Ascending aorta (tissue), 2 donors: ENCODE measurements around the gene SH3PXD2A. TPM values are rescaled to one million over a fixed set of nuclear protein-coding genes. Genes with fewer than 3 reads are reported as not detected.

Experiments used
- DNase-seq, 2 donors: peaks; one replicate each; pipeline ENCODE4 v3.0.0-alpha.2; 2019; ENCODE audit warnings: low spot score in 2 of 2
- H3K27ac ChIP-seq, 2 donors: fragments of 200-600 bp; sonication (generic); one replicate each; pipeline ENCODE4 v1.5.1; 2016 to 2017; ENCODE audit warnings: mild to moderate bottlenecking in 1 of 2
- H3K27me3 ChIP-seq: fragments of 200-600 bp; sonication (generic); one replicate; pipeline ENCODE4 v1.5.1; 2017
- H3K36me3 ChIP-seq, 2 donors: fragments of 200-600 bp; sonication (generic); one replicate each; pipeline ENCODE4 v1.5.1; 2016
- H3K4me1 ChIP-seq, 2 donors: fragments of 200-600 bp; sonication (generic); one replicate each; pipeline ENCODE4 v1.5.1; 2016 to 2017; ENCODE audit warnings: mild to moderate bottlenecking in 1 of 2
- H3K4me3 ChIP-seq, 2 donors: fragments of 200-600 bp; sonication (generic); one replicate each; pipeline ENCODE4 v1.5.1; 2016 to 2017; ENCODE audit warnings: mild to moderate bottlenecking in 1 of 2
- H3K9me3 ChIP-seq, 2 donors: fragments of 200-600 bp; sonication (generic); one replicate each; pipeline ENCODE4 v1.5.1; 2016
- CTCF ChIP-seq, 3 experiments: fragments of 200-600 bp in 2 of 3; fragments of 450-650 bp in 1 of 3; sonication (generic) in 2 of 3; IDR thresholded peaks; one replicate each; pipeline ENCODE4 v1.5.1; 2016 to 2019; ENCODE audit warnings: antibody characterized with exemption in 3 of 3, mild to moderate bottlenecking in 1 of 3, moderate library complexity in 1 of 3
- intact Hi-C: fragments of 100-400 bp; cut with DNase I; formaldehyde crosslinking; loops from one replicate; pipeline ENCODE4 v1.15.1; 2023
- total RNA-seq: library from RNA; depleted of rRNA; stranded (reverse); fragments of >200 nt; gene quantifications from one replicate; pipeline ENCODE4 v1.1.0, GENCODE V29; 2016

The SH3PXD2A gene
- total RNA-seq, 1 donor from 2014 or later = 50.0 TPM

- Histone ChIP-seq H3K36me3 (no peaks in the 10 kb centered on the region), H3K27me3 (no peaks in the 10 kb centered on the region), H3K4me1 (peaks cover 20 to 34% of the 10 kb centered on the region in 2 donors), H3K4me3 (no peak overlapping the region), H3K27ac (peak overlapping the region; percentile 67 to 85), H3K9me3 (no peaks in the 10 kb centered on the region)
- DNase-seq = no peak
- intact Hi-C loops = no loop called here
- no peak for TF ChIP-seq CTCF (IDR thresholded peaks at IDR 0.05)
Observed at GRCh38 chr10:103843045-103843444, 12.3 kb downstream of the SH3PXD2A start.

GRCh38 chr10:103842605-103843004 lies 12.8 kb downstream of the SH3PXD2A start:
- Histone ChIP-seq H3K9me3 (no peaks in the 10 kb centered on the region), H3K4me1 (peaks cover 20 to 34% of the 10 kb centered on the region in 2 donors), H3K36me3 (no peaks in the 10 kb centered on the region), H3K4me3 (no peak overlapping the region), H3K27me3 (no peaks in the 10 kb centered on the region), H3K27ac (peak overlapping the region in 1 of 2 donors; percentile 85)
- TF ChIP-seq CTCF (IDR thresholded peaks at IDR 0.05) = no peak
- DNase-seq = no peak
- intact Hi-C loops = no loop called here

- Histone ChIP-seq H3K9me3 (no peaks in the 10 kb centered on the region), H3K36me3 (no peaks in the 10 kb centered on the region), H3K4me3 (no peak overlapping the region), H3K27ac (no peak overlapping the region), H3K4me1 (peaks cover 20 to 34% of the 10 kb centered on the region in 2 donors), H3K27me3 (no peaks in the 10 kb centered on the region)
- no peak for DNase-seq
- TF ChIP-seq CTCF (IDR thresholded peaks at IDR 0.05) = no peak
- intact Hi-C loops = no loop called here
Observed at GRCh38 chr10:103841519-103841918, 13.9 kb downstream of the SH3PXD2A start.

- intact Hi-C loops = no loop called here
- no peak overlapping the region for H3K4me3 ChIP-seq
- H3K9me3 ChIP-seq = no peaks in the 10 kb centered on the region
- DNase-seq = no peak
- TF ChIP-seq CTCF (IDR thresholded peaks at IDR 0.05) = no peak
- peaks cover 21 to 37% of the 10 kb centered on the region in 2 donors for H3K4me1 ChIP-seq
- H3K27me3 ChIP-seq = no peaks in the 10 kb centered on the region
- no peaks in the 10 kb centered on the region for H3K36me3 ChIP-seq
- H3K27ac ChIP-seq = no peak overlapping the region
Observed at GRCh38 chr10:103840740-103841070, 14.7 kb downstream of the SH3PXD2A start.

GRCh38 chr10:103839872-103840739 lies 15.3 kb downstream of the SH3PXD2A start:
- H3K27me3 ChIP-seq = no peaks in the 10 kb centered on the region
- no peak for DNase-seq
- no peak for TF ChIP-seq CTCF (IDR thresholded peaks at IDR 0.05)
- peaks cover 26 to 40% of the 10 kb centered on the region in 2 donors for H3K4me1 ChIP-seq
- no peaks in the 10 kb centered on the region for H3K36me3 ChIP-seq
- H3K27ac ChIP-seq = no peak overlapping the region
- peak overlapping the region in 1 of 2 donors; percentile 21 for H3K4me3 ChIP-seq
- intact Hi-C loops = no loop called here
- no peaks in the 10 kb centered on the region for H3K9me3 ChIP-seq
